NCI-H82 treated with DMSO at 0.1 percent for 48 hours (cell line): Measurements from ENCODE around the gene CLIC3.

Source experiments
- DNase-seq: peaks from one replicate; lab custom pipeline; 2025; ENCODE audit not compliant: unreplicated experiment; lab: John Stamatoyannopoulos, UW

Gene CLIC3

GRCh38 chr9:136968333-136969127 is 27.8 kb downstream of the CLIC3 start:
- no peak for DNase-seq

GRCh38 chr9:136965771-136966484 is 30.4 kb downstream of the CLIC3 start:
- DNase-seq: no peak

GRCh38 chr9:136964833-136965422 is 31.4 kb downstream of the CLIC3 start:
- DNase-seq: no peak

- no peak for DNase-seq
These were observed 32.1 kb downstream of the CLIC3 start for GRCh38 chr9:136964171-136964689.

- DNase-seq: no peak
These were observed 32.6 kb downstream of the CLIC3 start for GRCh38 chr9:136963751-136964150.

GRCh38 chr9:136963341-136963740 is 33.0 kb downstream of the CLIC3 start:
- DNase-seq: no peak

- DNase-seq: no peak
These were observed 33.6 kb downstream of the CLIC3 start for GRCh38 chr9:136962701-136963248.

GRCh38 chr9:136962163-136962562 is 34.2 kb downstream of the CLIC3 start:
- DNase-seq: no peak

GRCh38 chr9:136961279-136962065 is 34.9 kb downstream of the CLIC3 start:
- DNase-seq: no peak

- DNase-seq: no peak
These were observed 35.5 kb downstream of the CLIC3 start for GRCh38 chr9:136960938-136961275.

GRCh38 chr9:136960212-136960937 is 36.0 kb downstream of the CLIC3 start:
- no peak for DNase-seq

- DNase-seq: no peak
These were observed 37.2 kb downstream of the CLIC3 start for GRCh38 chr9:136958898-136959850.

- no peak for DNase-seq
These were observed 37.9 kb downstream of the CLIC3 start for GRCh38 chr9:136958473-136958872.

GRCh38 chr9:136957901-136958300 is 38.5 kb downstream of the CLIC3 start:
- DNase-seq: no peak

GRCh38 chr9:136957461-136957860 is 38.9 kb downstream of the CLIC3 start:
- DNase-seq: no peak

GRCh38 chr9:136956604-136957003 is 39.8 kb downstream of the CLIC3 start:
- no peak for DNase-seq

GRCh38 chr9:136955943-136956335 is 40.4 kb downstream of the CLIC3 start:
- no peak for DNase-seq

GRCh38 chr9:136955202-136955942 is 41.0 kb downstream of the CLIC3 start:
- no peak for DNase-seq
